ENCODE results near the gene BCL2L1. TPM values are rescaled to one million over a fixed set of nuclear protein-coding genes. Genes with fewer than 3 reads are reported as not detected.

The BCL2L1 gene
- total and polyA plus RNA-seq, 10 of the 15 experiments (the other 5 are each of a cell fraction or from before 2014, with no cell fraction given): 0.63 to 67.7 (median 43.6) TPM

DNA sequence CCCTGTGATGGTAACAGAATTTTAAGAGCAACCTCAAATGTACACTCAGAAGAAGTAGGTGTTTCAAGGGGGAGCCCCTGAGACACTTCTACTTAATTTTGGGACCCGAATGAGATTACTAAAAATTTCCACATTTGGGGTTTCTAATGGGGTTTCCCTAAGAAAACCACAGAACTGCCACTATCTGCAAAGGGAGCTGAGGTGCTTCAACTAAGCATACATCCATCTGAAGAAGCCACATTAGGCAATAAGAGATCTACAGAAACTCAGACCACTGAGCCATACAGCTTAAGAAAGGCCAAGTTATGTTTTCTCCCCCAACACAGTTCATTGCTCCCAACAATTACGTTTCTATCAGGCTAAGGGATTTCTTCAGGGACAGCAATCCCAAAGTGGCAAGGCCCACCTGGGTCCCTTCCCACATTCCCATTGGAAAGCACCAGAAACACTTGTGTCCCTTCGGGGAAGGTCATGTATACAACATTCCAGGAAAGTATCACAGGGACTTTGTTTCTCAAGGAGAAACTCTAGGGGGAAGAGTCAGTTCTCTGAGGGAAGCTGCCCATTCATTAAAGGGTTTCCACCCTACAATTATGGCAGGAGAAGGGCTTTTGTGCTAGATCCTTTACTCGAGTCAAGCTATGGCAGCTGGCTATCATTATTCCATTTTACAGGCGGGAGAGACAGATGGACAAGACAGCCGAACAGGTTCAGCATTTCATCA lies 5.0 kb downstream of the BCL2L1 start (continued):
- TF ChIP-seq BCL3 (IDR thresholded peaks at IDR 0.05; ENCODE audit: borderline replicate concordance, insufficient read depth, low read depth, low read length, poor library complexity, severe bottlenecking): peak; percentile 90
- no peak for TF ChIP-seq ZNF274 (IDR thresholded peaks at IDR 0.05; ENCODE audit: insufficient read depth, insufficient read length)
- TF ChIP-seq HCFC1 (IDR thresholded peaks at IDR 0.05; ENCODE audit: low read length): no peak
- TF ChIP-seq ZBED1 (IDR thresholded peaks at IDR 0.05; ENCODE audit: borderline replicate concordance): peak; percentile 64; the same call in 1 of the 2 replicates
- TF ChIP-seq EED (IDR thresholded peaks at IDR 0.05; ENCODE audit: low read depth): peak; percentile 58
- peak; percentile 56; the same call in 1 of the 2 replicates for TF ChIP-seq DPF2 (IDR thresholded peaks at IDR 0.05)
- TF ChIP-seq TARDBP (IDR thresholded peaks at IDR 0.05; ENCODE audit: borderline replicate concordance): no peak
- TF ChIP-seq EZH2 (IDR thresholded peaks at IDR 0.05; ENCODE audit: borderline replicate concordance, control insufficient read depth, low read depth, low read length): no peak
- peak; percentile 28; the same call in 1 of the 2 replicates for TF ChIP-seq TCF7 (IDR thresholded peaks at IDR 0.05; ENCODE audit: borderline replicate concordance)
- TF ChIP-seq, protein P1, sequence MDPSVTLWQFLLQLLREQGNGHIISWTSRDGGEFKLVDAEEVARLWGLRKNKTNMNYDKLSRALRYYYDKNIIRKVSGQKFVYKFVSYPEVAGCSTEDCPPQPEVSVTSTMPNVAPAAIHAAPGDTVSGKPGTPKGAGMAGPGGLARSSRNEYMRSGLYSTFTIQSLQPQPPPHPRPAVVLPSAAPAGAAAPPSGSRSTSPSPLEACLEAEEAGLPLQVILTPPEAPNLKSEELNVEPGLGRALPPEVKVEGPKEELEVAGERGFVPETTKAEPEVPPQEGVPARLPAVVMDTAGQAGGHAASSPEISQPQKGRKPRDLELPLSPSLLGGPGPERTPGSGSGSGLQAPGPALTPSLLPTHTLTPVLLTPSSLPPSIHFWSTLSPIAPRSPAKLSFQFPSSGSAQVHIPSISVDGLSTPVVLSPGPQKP (IDR thresholded peaks at IDR 0.05; ENCODE audit: low read depth, low read length): no peak
- no peak for TF ChIP-seq TCF12 (IDR thresholded peaks at IDR 0.05; ENCODE audit: low read depth, low read length)
- no peak for TF ChIP-seq MAX (IDR thresholded peaks at IDR 0.05; ENCODE audit: low read depth, low read length)
- TF ChIP-seq SREBF2 (IDR thresholded peaks at IDR 0.05; ENCODE audit: low read length): no peak
- TF ChIP-seq BMI1 (IDR thresholded peaks at IDR 0.05; ENCODE audit: borderline replicate concordance): no peak
- TF ChIP-seq JUNB (IDR thresholded peaks at IDR 0.05): peak; percentile 57
- TF ChIP-seq MXI1 (IDR thresholded peaks at IDR 0.05; ENCODE audit: low read depth, low read length): no peak
- TF ChIP-seq CEBPZ (IDR thresholded peaks at IDR 0.05; ENCODE audit: low read depth, low read length): no peak
- TF ChIP-seq MYC (IDR thresholded peaks at IDR 0.05; ENCODE audit: insufficient read depth, insufficient read length, insufficient replicate concordance, low read length, severe bottlenecking): no peak
- peak in 1 of 2 experiments; percentile 47; a peak in 1 of 4 replicates for TF ChIP-seq ETV6 (conservative IDR thresholded peaks at IDR 0.05 in 1 of 2, IDR thresholded peaks at IDR 0.05 in 1 of 2; ENCODE audit: borderline replicate concordance in 1 of 2, low read depth in 1 of 2)
- TF ChIP-seq MTA2 (IDR thresholded peaks at IDR 0.05; ENCODE audit: low read depth): peak; percentile 67
- no peak for TF ChIP-seq ZBTB33 (IDR thresholded peaks at IDR 0.05)
- TF ChIP-seq RUNX3 (IDR thresholded peaks at IDR 0.05; ENCODE audit: low read length): peak; percentile 98
- TF ChIP-seq PAX5 (IDR thresholded peaks at IDR 0.05; ENCODE audit: borderline replicate concordance, low read depth, low read length): no peak
